ENCODE results near the gene PODN.

Gene PODN

GRCh38 chr1:53121319-53122172 is 59.5 kb downstream of the PODN start:
- no peak for TF ChIP-seq ZNF8 (CRISPR knock-in tag; IDR thresholded peaks at IDR 0.05)
- no peak for TF ChIP-seq SNAI2 (CRISPR knock-in tag; IDR thresholded peaks at IDR 0.05)
- TF ChIP-seq CREB5 (CRISPR knock-in tag; IDR thresholded peaks at IDR 0.05; ENCODE audit: low read depth), result no peak
- TF ChIP-seq ZFP30 (CRISPR knock-in tag; IDR thresholded peaks at IDR 0.05), result no peak
- TF ChIP-seq TCF4 (CRISPR knock-in tag; IDR thresholded peaks at IDR 0.05; ENCODE audit: borderline replicate concordance), result no peak
- peak; percentile 52 for ATAC-seq

DNA sequence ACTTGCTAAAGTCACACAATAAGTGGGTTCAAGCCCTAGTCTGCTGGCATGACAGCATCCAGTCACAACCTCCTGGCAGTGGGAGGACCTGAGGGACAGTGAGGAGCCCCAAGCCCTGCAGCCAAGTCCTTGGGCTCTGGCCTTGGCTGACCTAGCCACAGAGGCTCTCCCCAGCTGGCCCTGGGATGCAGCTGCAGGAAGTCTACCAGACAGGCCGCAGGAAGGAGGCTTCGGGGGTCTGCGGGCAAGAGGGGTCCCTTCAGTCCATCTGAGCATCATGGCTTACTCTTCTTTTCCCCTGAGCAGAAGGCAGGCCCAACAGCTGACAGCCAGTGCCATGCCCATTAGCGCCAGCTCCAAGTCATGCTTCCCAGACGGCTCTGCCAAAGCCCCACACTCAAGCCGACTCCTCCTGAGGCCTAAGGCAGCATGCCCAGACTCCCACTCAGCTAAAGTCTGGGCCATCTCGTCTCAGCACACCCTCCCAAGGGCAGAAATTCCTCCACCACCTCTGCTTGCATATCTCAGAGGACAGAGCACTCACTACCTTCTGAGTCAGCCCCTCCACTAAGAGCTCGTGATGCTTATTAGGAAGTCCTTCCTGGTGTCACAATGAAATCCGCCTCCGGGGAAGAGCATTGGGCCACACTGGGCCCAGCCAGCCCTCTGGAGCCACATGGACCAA is 60.3 kb downstream of the PODN start:
- TF ChIP-seq BACH2 (CRISPR knock-in tag; IDR thresholded peaks at IDR 0.05; ENCODE audit: borderline replicate concordance), result no peak
- no peak for TF ChIP-seq ZNF8 (CRISPR knock-in tag; IDR thresholded peaks at IDR 0.05)
- TF ChIP-seq ZFP30 (CRISPR knock-in tag; IDR thresholded peaks at IDR 0.05), result no peak
- no peak for TF ChIP-seq ZFP3 (CRISPR knock-in tag; IDR thresholded peaks at IDR 0.05)
- TF ChIP-seq RARB (CRISPR knock-in tag; IDR thresholded peaks at IDR 0.05), result no peak
- TF ChIP-seq ZNF70 (CRISPR knock-in tag; IDR thresholded peaks at IDR 0.05), result no peak
- no peak for TF ChIP-seq ESRRG (CRISPR knock-in tag; IDR thresholded peaks at IDR 0.05)
- TF ChIP-seq, protein P1, sequence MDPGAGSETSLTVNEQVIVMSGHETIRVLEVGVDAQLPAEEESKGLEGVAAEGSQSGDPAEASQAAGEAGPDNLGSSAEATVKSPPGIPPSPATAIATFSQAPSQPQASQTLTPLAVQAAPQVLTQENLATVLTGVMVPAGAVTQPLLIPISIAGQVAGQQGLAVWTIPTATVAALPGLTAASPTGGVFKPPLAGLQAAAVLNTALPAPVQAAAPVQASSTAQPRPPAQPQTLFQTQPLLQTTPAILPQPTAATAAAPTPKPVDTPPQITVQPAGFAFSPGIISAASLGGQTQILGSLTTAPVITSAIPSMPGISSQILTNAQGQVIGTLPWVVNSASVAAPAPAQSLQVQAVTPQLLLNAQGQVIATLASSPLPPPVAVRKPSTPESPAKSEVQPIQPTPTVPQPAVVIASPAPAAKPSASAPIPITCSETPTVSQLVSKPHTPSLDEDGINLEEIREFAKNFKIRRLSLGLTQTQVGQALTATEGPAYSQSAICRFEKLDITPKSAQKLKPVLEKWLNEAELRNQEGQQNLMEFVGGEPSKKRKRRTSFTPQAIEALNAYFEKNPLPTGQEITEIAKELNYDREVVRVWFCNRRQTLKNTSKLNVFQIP (CRISPR knock-in tag; IDR thresholded peaks at IDR 0.05; ENCODE audit: borderline replicate concordance, low read depth), result no peak
- no peak for TF ChIP-seq SNAI2 (CRISPR knock-in tag; IDR thresholded peaks at IDR 0.05)
- no peak for TF ChIP-seq PATZ1 (CRISPR knock-in tag; IDR thresholded peaks at IDR 0.05; ENCODE audit: borderline replicate concordance)
- no peak for TF ChIP-seq TCF4 (CRISPR knock-in tag; IDR thresholded peaks at IDR 0.05; ENCODE audit: borderline replicate concordance)
- no peak for TF ChIP-seq CSRNP3 (CRISPR knock-in tag; IDR thresholded peaks at IDR 0.05)
- no peak for TF ChIP-seq GLIS3 (CRISPR knock-in tag; IDR thresholded peaks at IDR 0.05)
- TF ChIP-seq ISL1 (CRISPR knock-in tag; IDR thresholded peaks at IDR 0.05), result no peak
- TF ChIP-seq TOX (CRISPR knock-in tag; IDR thresholded peaks at IDR 0.05; ENCODE audit: borderline replicate concordance), result no peak
- TF ChIP-seq, protein P2, sequence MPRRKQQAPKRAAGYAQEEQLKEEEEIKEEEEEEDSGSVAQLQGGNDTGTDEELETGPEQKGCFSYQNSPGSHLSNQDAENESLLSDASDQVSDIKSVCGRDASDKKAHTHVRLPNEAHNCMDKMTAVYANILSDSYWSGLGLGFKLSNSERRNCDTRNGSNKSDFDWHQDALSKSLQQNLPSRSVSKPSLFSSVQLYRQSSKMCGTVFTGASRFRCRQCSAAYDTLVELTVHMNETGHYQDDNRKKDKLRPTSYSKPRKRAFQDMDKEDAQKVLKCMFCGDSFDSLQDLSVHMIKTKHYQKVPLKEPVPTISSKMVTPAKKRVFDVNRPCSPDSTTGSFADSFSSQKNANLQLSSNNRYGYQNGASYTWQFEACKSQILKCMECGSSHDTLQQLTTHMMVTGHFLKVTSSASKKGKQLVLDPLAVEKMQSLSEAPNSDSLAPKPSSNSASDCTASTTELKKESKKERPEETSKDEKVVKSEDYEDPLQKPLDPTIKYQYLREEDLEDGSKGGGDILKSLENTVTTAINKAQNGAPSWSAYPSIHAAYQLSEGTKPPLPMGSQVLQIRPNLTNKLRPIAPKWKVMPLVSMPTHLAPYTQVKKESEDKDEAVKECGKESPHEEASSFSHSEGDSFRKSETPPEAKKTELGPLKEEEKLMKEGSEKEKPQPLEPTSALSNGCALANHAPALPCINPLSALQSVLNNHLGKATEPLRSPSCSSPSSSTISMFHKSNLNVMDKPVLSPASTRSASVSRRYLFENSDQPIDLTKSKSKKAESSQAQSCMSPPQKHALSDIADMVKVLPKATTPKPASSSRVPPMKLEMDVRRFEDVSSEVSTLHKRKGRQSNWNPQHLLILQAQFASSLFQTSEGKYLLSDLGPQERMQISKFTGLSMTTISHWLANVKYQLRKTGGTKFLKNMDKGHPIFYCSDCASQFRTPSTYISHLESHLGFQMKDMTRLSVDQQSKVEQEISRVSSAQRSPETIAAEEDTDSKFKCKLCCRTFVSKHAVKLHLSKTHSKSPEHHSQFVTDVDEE (CRISPR knock-in tag; IDR thresholded peaks at IDR 0.05), result no peak
- TF ChIP-seq ZNF565 (CRISPR knock-in tag; conservative IDR thresholded peaks at IDR 0.05; ENCODE audit: low read depth), result no peak
- TF ChIP-seq PPARA (CRISPR knock-in tag; IDR thresholded peaks at IDR 0.05; ENCODE audit: borderline replicate concordance), result no peak
- ATAC-seq, result no peak; the same call in 2 of the 3 replicates

DNA sequence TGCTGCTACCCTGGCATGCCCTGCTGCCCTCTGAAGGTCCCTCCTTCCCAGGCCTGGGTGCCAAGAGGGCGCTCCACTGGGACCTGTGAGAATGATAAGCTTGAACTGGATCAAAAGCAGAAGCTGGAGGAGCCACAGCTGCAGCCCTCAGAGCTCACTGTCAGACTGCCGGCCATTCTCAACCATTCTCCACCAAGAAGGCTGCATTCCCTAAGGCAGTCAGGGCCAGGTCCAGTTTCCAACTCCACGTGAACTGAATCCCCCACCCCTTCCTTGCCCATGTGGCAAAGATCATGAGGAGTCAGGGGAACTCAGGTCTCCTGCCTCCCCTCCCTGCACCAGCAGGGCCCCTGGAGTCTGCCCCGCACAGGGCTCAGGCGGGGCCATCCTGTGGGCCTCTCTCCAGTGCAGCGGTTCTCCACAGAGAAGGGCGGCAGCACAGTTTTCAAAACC is 61.0 kb downstream of the PODN start:
- ATAC-seq, result no peak
- TF ChIP-seq SNAI2 (CRISPR knock-in tag; IDR thresholded peaks at IDR 0.05) (no peak), TCF4 (CRISPR knock-in tag; IDR thresholded peaks at IDR 0.05; ENCODE audit: borderline replicate concordance) (no peak), ISL1 (CRISPR knock-in tag; IDR thresholded peaks at IDR 0.05) (no peak), ZNF8 (CRISPR knock-in tag; IDR thresholded peaks at IDR 0.05) (no peak), ZNF565 (CRISPR knock-in tag; conservative IDR thresholded peaks at IDR 0.05; ENCODE audit: low read depth) (no peak)

All from SK-N-SH treated with all-trans-retinoic acid at 6 μM for 48 hours (cell line).